ENCODE results near the gene PMFBP1. TPM values are rescaled to one million over a fixed set of nuclear protein-coding genes. Genes with fewer than 3 reads are reported as not detected.
A peak's percentile ranks its signal among the peaks of the same experiment; 100 is the strongest.

PMFBP1 gene
- polyA plus RNA-seq, 3 donors, result 2.9 to 7.6 (median 4.2) TPM

DNA sequence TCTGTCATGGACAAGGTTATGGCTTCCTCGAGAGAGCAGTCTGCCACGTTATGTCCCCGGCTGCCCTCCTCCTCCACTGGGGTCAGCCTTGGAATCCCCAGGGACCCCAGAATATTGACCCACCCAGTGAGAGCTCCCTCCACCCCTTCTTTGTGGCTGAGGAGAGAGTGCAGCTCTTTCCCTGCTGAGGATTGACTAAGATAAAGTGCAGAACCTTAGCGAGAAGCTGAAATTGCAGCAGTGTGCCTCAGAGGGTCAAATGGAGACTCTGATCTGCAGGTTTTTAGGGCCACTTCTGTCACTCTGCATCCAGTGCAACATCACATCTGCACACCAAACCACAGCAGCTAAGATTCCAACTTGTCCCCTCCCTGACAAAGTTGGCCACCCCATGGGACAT is 25.6 kb upstream of the PMFBP1 start:
- no peak for DNase-seq (ENCODE audit: extremely low read depth in 1 of 11, low read depth in 9 of 11, low spot score in 4 of 11)

GRCh38 chr16:72195609-72196008 is 23.7 kb upstream of the PMFBP1 start:
- no peak for DNase-seq (ENCODE audit: extremely low read depth in 1 of 11, low read depth in 9 of 11, low spot score in 4 of 11)

DNA sequence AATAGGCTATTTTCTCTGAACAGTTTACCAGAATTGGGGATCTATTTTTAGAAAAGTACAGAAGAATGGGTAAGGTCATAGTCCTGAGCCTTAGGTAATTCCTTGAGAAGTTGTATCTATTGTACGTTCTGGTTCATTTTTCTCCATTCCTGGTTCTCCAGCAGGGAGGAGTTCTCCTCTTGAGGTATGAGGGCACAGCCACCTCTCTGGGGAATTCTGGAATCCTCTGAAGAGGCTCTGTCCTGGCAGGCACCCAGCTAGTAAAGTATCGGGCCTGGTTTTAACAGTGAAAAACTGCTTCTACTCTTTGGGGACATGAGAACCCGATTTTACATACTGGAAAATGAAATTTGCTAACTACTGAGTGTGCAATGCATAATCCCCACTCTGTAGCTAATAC is 19.6 kb upstream of the PMFBP1 start:
- DNase-seq (ENCODE audit: extremely low read depth in 1 of 11, low read depth in 9 of 11, low spot score in 4 of 11), result no peak

- no peak for DNase-seq (ENCODE audit: extremely low read depth in 1 of 11, low read depth in 9 of 11, low spot score in 4 of 11)
Measured at GRCh38 chr16:72189865-72190371, 18.0 kb upstream of the PMFBP1 start.

- peak in 9 of 11 donors; percentile 6 to 55 (median 45) for DNase-seq (ENCODE audit: extremely low read depth in 1 of 11, low read depth in 9 of 11, low spot score in 4 of 11)
Measured at GRCh38 chr16:72188541-72188940, 16.6 kb upstream of the PMFBP1 start.

- DNase-seq (ENCODE audit: extremely low read depth in 1 of 11, low read depth in 9 of 11, low spot score in 4 of 11), result no peak
Measured at GRCh38 chr16:72187551-72187950, 15.6 kb upstream of the PMFBP1 start.

DNA sequence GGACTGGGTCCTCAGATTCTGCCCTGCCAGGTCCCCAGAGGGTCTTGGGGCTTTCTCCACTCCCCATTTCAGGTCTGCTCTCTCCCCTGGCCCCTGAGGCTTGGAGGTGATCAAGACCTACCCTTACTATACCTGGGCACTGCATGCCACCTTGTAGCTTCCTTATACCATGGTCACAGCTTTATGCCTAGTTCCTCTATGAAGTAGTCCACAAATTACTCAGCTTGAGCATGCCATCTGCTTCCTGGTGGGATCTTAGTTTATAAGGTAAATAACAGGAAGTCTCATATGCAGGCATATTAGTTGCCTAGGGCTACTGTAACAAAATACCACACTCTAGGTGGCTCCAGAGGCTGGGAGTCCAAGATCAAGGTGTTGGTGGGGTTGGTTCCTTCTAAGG is 11.0 kb upstream of the PMFBP1 start:
- no peak for DNase-seq (ENCODE audit: extremely low read depth in 1 of 11, low read depth in 9 of 11, low spot score in 4 of 11)

DNA sequence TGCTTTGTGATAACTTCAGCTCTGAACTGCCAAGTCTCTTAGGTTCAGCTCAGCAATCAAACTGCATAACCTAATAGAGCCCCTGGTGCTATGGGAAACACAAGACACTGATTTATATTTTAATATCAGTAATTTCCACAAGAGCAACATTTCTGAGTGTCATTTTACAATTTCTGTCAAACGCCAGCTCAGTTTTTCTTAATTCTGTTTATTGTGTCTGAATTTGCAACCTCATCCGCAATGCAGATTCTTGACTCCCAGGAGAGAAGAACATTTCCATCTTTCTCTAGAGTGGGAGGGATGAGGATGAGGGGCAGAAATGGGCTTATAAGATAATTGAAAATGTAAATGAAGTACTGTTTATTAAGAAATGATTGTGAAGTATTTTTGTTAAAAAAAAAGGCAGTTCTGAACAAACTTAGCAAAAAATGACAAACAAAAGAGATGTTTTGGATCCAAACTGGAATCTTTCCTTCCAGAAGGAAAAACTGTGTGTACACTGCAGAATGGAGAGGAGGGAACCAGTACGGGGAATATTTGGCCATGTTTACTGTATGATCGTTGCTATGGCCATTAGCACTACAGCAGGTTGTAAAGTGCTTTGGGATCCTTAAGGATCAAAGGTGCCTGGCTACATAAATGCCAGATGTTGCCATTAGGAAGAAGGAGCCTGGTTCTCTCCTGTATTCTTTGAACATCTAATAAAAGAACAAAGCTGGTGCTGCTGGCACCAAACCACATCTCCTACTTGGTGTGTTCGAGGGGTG is 7.4 kb upstream of the PMFBP1 start:
- no peak for DNase-seq (ENCODE audit: extremely low read depth in 1 of 11, low read depth in 9 of 11, low spot score in 4 of 11)

GRCh38 chr16:72174726-72175125 is 2.8 kb upstream of the PMFBP1 start:
- DNase-seq (ENCODE audit: extremely low read depth in 1 of 11, low read depth in 9 of 11, low spot score in 4 of 11), result no peak

DNA sequence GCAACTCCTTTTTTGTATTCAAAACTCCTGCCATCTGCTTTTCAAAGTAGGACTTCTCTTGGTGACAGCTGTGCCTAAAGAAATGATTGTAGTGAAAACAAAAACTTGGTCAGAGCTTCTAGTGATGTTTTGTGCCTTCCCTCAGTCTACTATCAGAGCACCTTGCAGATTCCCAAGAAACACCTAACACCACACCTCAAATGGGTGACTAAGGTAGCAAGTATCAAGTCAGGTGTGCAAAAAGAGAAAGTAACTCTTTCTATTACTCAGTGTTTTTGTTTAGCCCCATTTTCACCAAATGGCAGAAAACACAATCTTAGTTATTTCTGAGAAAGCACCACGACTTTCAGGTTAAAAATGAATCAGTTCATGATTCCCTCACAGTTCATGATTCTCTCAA is 2.0 kb upstream of the PMFBP1 start:
- DNase-seq (ENCODE audit: extremely low read depth in 1 of 11, low read depth in 9 of 11, low spot score in 4 of 11), result no peak

DNA sequence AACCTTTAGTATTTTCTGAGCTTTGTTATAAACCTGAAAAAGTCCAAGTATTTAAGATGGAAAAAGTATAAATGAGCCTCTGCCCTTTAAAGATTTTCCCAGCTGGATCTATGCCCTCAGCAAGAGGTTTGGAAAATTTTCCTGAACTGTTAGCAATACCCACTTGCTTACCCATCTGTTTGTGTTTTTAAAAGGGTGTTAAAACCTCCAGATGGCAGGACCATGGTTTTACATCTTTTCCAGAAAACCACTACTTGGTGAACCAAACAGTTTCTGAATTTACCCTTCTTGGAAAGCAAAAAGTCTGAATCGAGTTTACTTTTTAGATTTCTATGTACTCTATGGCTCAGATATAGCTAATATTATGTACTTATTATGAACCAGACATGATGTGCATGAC is 719 bp downstream of the PMFBP1 start:
- DNase-seq (ENCODE audit: extremely low read depth in 1 of 11, low read depth in 9 of 11, low spot score in 4 of 11), result no peak

- DNase-seq (ENCODE audit: extremely low read depth in 1 of 11, low read depth in 9 of 11, low spot score in 4 of 11), result no peak
Measured at GRCh38 chr16:72169708-72170107, 2.2 kb downstream of the PMFBP1 start.

GRCh38 chr16:72168365-72168764 is 3.6 kb downstream of the PMFBP1 start:
- no peak for DNase-seq (ENCODE audit: extremely low read depth in 1 of 11, low read depth in 9 of 11, low spot score in 4 of 11)

- no peak for DNase-seq (ENCODE audit: extremely low read depth in 1 of 11, low read depth in 9 of 11, low spot score in 4 of 11)
Measured at GRCh38 chr16:72166954-72167561, 4.9 kb downstream of the PMFBP1 start.

GRCh38 chr16:72166151-72166550 is 5.8 kb downstream of the PMFBP1 start:
- DNase-seq (ENCODE audit: extremely low read depth in 1 of 11, low read depth in 9 of 11, low spot score in 4 of 11), result no peak

DNA sequence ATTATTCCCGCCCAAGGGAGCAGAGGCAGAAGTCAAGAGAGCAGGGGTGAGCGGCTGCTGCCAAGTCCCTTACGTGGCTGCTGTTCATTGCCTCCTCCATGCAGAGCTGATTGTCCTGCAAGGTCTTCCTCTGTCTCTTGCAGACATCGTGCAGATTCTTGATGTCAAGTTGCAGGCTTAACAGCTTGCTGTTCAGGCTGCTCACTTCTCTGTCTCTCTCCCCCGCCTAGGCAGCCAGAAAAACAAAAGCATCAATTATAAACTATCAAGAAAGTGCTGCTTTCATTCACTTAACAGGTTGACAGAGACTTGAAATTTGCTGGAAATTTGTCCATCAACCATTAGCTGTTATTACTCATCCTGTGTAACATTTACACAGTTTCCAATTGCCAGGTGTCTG is 7.3 kb downstream of the PMFBP1 start:
- DNase-seq (ENCODE audit: extremely low read depth in 1 of 11, low read depth in 9 of 11, low spot score in 4 of 11), result no peak

- DNase-seq (ENCODE audit: extremely low read depth in 1 of 11, low read depth in 9 of 11, low spot score in 4 of 11), result no peak
Measured at GRCh38 chr16:72162105-72162692, 9.8 kb downstream of the PMFBP1 start.

DNA sequence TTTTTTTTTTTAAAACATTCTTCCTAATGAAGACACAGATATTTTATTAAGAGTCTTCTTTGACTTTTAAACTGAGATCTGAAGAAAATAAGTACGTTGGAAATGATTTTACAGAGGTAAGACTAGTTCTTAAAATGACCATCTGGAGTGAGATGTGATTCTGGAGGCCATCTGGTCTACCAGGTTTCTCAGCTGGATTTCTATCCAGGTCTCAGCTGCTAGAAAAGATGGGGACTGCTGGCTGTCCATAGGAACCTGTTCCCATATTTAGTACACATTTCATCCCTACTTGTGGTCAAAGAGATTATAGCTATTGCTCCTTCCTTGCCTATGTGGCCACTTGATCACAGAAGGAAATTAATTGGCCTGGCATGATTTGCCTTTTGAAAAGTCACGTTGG is 12.2 kb downstream of the PMFBP1 start:
- no peak for DNase-seq (ENCODE audit: extremely low read depth in 1 of 11, low read depth in 9 of 11, low spot score in 4 of 11)

- DNase-seq (ENCODE audit: extremely low read depth in 1 of 11, low read depth in 9 of 11, low spot score in 4 of 11), result peak in 1 of 11 donors; percentile 14
Measured at GRCh38 chr16:72159386-72159785, 12.6 kb downstream of the PMFBP1 start.

GRCh38 chr16:72149676-72150464 is 22.1 kb downstream of the PMFBP1 start:
- DNase-seq (ENCODE audit: extremely low read depth in 1 of 11, low read depth in 9 of 11, low spot score in 4 of 11), result no peak

Measured in renal cortex interstitium (tissue), 11 donors.